GM12891 (cell line): ENCODE measurements around the gene CMTM7.

Experiments used
- POLR2A ChIP-seq: IDR thresholded peaks from 2 replicates; pipeline ENCODE4 v1.6.1; 2011; ENCODE audit warnings: low read depth, low read length, control low read depth
- TAF1 ChIP-seq: IDR thresholded peaks from 2 replicates; pipeline ENCODE4 v1.6.1; 2011; ENCODE audit warnings: low read depth, low read length, control low read depth

DNA sequence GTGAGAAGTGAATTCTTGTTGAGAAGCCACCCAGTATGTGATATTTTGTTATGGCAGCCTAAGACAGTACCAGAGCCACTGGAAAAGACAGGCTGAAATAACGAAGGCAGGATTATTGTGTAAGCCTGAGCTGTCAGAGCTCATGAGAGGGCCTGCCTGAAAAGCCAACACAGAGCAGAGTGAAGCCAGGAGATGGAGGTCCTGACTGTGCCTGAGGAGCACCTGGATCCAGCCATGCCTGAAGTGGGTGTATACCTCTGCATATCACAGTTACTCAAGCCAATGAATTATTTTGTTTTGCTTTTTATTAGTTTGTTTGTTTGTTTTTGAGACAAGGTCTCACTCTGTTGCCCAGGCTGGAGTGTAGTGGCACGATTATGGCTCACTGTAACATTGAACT, 4.1 kb upstream of the CMTM7 start:
- TF ChIP-seq POLR2A: no peak
- no peak for TF ChIP-seq TAF1
